MV-4-11 (cell line): ENCODE data around the gene GNB1L.
"Not testable (repeated sequence)": the region's sequence is repeated elsewhere in the genome, so short reads cannot be mapped to it uniquely, and the experiment has no call there.

ENCODE experiments used
- DNase-seq: peaks from one replicate; lab custom pipeline; 2025; lab: John Stamatoyannopoulos, UW

Gene GNB1L

GRCh38 chr22:19843107-19843856, 11.4 kb downstream of the GNB1L start:
- DNase-seq: no peak

GRCh38 chr22:19842393-19843106, 12.1 kb downstream of the GNB1L start:
- DNase-seq: no peak

GRCh38 chr22:19841641-19842392, 12.9 kb downstream of the GNB1L start:
- DNase-seq: no peak

GRCh38 chr22:19840955-19841640, 13.6 kb downstream of the GNB1L start:
- no peak for DNase-seq

- no peak for DNase-seq
Observed at GRCh38 chr22:19840059-19840458, 14.6 kb downstream of the GNB1L start.

- peak; percentile 13 for DNase-seq
Observed at GRCh38 chr22:19837915-19838314, 16.8 kb downstream of the GNB1L start.

- no peak for DNase-seq
Observed at GRCh38 chr22:19836512-19836911, 18.2 kb downstream of the GNB1L start.

GRCh38 chr22:19834599-19834998, 20.1 kb downstream of the GNB1L start:
- DNase-seq: no peak

- not testable (repeated sequence) for DNase-seq
Observed at GRCh38 chr22:19833327-19833726, 21.3 kb downstream of the GNB1L start.

GRCh38 chr22:19832476-19833108, 22.1 kb downstream of the GNB1L start:
- peak; percentile 30 for DNase-seq

- DNase-seq: not testable (repeated sequence)
Observed at GRCh38 chr22:19831979-19832378, 22.7 kb downstream of the GNB1L start.

GRCh38 chr22:19831016-19831415, 23.7 kb downstream of the GNB1L start:
- DNase-seq: no peak

- DNase-seq: no peak
Observed at GRCh38 chr22:19828035-19828401, 26.7 kb downstream of the GNB1L start.

GRCh38 chr22:19827341-19828034, 27.2 kb downstream of the GNB1L start:
- no peak for DNase-seq

GRCh38 chr22:19826619-19826950, 28.1 kb downstream of the GNB1L start:
- no peak for DNase-seq

GRCh38 chr22:19825904-19826618, 28.6 kb downstream of the GNB1L start:
- DNase-seq: peak; percentile 38

GRCh38 chr22:19824926-19825339, 29.7 kb downstream of the GNB1L start:
- DNase-seq: no peak

- DNase-seq: peak; percentile 72
Observed at GRCh38 chr22:19824212-19824925, 30.3 kb downstream of the GNB1L start.

GRCh38 chr22:19823902-19824211, 30.8 kb downstream of the GNB1L start:
- peak; percentile 17 for DNase-seq
